Activated T-cell treated with anti-CD3 and anti-CD28 coated beads, Interleukin-2, amount 50 U/mL, for 48 hours (primary cell): ENCODE measurements around the gene SLX4.

Experiments
- DNase-seq, 2 experiments: peaks; one replicate each; pipeline ENCODE4 v3.0.0-alpha.2; 2020

SLX4 gene

DNA sequence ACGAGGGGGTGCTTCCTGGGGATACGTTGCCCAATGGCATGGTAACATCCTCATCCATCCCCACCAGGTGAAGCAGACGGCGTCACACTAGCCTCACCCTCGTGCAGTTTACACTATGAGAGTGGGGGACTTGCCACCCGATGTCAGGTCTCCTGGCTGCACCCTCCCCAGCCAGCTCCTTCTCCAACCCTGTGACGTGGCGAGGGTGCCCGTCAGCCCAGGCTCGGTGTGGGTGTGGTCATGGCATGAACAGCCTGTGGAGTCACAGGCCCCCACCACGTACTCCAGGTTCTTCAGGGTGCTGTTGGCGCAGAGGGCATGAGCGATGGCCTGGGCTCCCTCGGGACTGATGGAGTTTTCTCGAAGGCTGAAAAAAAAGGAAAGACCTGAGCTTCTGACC is 62.5 kb downstream of the SLX4 start:
- DNase-seq, result no peak

GRCh38 chr16:3548445-3548844 is 63.0 kb downstream of the SLX4 start:
- DNase-seq, result no peak

DNA sequence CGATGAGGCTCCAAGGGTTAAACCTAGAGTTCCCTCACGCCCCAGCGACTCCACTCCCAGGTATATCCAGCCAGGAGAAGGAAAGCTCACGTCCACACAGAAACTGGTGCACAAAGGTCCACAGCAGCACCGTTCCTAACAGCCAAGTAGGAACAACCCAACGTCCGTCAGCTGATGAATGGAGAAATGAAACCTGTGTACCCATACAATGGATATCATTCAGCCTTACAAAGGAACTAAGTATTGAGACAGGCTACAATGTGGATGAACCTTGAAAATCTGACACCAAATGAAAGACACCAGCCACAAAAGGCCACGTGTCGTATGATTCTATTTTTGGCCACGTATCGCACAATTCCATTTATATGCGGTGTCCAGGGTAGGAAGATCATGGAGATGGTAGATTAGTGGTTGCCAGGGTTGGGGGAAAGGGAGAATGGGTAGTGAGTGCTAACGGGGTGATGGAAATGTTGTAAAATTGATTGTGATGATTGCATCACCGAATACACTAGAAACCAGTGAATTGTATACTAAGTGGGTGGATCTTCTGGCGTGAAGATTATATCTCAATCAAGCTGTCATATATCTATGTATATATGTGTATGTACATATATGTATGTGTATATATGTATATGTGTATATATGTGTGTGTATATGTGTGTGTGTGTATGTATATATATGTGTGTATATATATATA is 64.3 kb downstream of the SLX4 start:
- DNase-seq, result no peak

GRCh38 chr16:3542601-3543373 is 68.6 kb downstream of the SLX4 start:
- no peak for DNase-seq

GRCh38 chr16:3541527-3542155 is 69.8 kb downstream of the SLX4 start:
- DNase-seq, result no peak

GRCh38 chr16:3538222-3538621 is 73.2 kb downstream of the SLX4 start:
- no peak for DNase-seq

- no peak for DNase-seq
Observed at GRCh38 chr16:3536851-3537250, 74.6 kb downstream of the SLX4 start.

GRCh38 chr16:3536271-3536731 is 75.1 kb downstream of the SLX4 start:
- no peak for DNase-seq

DNA sequence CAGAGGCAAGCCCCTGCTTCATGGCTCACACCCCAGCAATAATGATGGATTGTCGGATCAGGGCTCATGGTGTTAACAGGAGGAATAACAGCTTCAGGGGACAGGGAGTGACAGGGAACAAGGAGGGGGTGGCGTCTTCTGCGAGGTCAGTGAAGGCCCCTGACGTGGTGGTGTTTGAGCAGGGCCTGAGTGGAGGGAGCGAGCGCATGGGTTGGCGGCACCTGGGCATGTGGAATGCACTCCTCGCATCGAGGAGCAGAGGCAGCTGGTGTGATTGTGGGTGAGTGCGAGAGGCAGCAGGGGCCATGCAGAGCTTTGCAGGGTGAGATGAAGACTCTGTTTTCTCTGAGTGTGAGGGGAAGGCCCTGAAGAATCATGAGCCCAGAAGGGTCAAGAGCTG is 77.3 kb downstream of the SLX4 start:
- no peak for DNase-seq

- no peak for DNase-seq
Observed at GRCh38 chr16:3532741-3533140, 78.7 kb downstream of the SLX4 start.
